ENCODE results near the gene UBTF.

DNA sequence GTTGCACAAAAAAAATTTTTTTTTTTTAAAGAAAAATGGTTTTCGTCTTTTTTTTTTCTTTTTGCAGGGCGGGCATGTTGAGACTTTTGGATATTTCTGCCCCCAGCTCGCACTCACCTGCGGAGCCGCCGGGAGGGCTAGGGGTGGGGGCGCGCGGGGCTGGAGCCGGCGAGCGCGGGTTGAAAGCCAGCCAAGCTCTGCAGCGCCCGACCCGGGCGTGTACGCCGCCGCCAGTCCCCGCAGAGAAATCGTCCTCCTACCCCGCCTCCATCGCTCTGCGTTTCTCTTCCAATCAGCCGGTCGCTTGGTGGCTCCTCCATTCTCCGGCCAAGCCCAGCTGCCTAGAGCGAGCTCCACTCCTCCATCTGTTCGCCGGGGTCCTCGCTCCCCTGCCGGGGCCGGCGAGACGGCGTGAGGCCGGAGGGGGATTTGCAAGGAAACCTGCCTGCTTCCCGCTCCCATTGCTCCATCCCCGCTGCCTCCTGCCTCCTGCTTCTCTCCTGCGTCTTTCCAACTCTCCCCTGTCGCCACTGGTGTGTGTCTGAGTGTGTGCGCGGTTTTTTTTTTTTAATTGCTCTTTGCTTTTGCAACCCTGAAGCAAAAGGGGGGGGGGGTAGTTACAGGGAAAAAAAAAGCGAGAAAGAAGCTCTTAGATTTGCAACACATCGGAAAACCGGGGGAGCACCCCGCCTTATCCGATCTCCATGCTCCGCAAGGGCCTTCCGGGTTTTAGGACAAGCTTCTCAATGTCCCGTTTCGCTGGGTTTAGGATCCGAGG is 1.8 kb upstream of the UBTF start:
- TF ChIP-seq, protein P1, sequence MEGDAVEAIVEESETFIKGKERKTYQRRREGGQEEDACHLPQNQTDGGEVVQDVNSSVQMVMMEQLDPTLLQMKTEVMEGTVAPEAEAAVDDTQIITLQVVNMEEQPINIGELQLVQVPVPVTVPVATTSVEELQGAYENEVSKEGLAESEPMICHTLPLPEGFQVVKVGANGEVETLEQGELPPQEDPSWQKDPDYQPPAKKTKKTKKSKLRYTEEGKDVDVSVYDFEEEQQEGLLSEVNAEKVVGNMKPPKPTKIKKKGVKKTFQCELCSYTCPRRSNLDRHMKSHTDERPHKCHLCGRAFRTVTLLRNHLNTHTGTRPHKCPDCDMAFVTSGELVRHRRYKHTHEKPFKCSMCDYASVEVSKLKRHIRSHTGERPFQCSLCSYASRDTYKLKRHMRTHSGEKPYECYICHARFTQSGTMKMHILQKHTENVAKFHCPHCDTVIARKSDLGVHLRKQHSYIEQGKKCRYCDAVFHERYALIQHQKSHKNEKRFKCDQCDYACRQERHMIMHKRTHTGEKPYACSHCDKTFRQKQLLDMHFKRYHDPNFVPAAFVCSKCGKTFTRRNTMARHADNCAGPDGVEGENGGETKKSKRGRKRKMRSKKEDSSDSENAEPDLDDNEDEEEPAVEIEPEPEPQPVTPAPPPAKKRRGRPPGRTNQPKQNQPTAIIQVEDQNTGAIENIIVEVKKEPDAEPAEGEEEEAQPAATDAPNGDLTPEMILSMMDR (conservative IDR thresholded peaks at IDR 0.05; ENCODE audit: low read depth, low read length), result no peak
- TF ChIP-seq RCOR1 (IDR thresholded peaks at IDR 0.05; ENCODE audit: insufficient replicate concordance, low read length), result no peak
- TF ChIP-seq FOS (IDR thresholded peaks at IDR 0.05; ENCODE audit: low read depth, low read length), result no peak
- TF ChIP-seq RAD21 (IDR thresholded peaks at IDR 0.05; ENCODE audit: low read length), result no peak
- TF ChIP-seq CEBPB (IDR thresholded peaks at IDR 0.05; ENCODE audit: low read depth, low read length), result no peak
- no peak for TF ChIP-seq POLR2A (IDR thresholded peaks at IDR 0.05; ENCODE audit: low read depth, low read length)
- TF ChIP-seq, protein P2, sequence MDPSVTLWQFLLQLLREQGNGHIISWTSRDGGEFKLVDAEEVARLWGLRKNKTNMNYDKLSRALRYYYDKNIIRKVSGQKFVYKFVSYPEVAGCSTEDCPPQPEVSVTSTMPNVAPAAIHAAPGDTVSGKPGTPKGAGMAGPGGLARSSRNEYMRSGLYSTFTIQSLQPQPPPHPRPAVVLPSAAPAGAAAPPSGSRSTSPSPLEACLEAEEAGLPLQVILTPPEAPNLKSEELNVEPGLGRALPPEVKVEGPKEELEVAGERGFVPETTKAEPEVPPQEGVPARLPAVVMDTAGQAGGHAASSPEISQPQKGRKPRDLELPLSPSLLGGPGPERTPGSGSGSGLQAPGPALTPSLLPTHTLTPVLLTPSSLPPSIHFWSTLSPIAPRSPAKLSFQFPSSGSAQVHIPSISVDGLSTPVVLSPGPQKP (IDR thresholded peaks at IDR 0.05; ENCODE audit: borderline replicate concordance, low read depth, low read length), result no peak
- TF ChIP-seq, protein P3, sequence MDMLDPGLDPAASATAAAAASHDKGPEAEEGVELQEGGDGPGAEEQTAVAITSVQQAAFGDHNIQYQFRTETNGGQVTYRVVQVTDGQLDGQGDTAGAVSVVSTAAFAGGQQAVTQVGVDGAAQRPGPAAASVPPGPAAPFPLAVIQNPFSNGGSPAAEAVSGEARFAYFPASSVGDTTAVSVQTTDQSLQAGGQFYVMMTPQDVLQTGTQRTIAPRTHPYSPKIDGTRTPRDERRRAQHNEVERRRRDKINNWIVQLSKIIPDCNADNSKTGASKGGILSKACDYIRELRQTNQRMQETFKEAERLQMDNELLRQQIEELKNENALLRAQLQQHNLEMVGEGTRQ (IDR thresholded peaks at IDR 0.05; ENCODE audit: low read depth, low read length), result no peak
- TF ChIP-seq MAZ (IDR thresholded peaks at IDR 0.05; ENCODE audit: borderline replicate concordance, low read depth, low read length), result peak; percentile 29; the same call in 1 of the 2 replicates
- TF ChIP-seq CHD1 (IDR thresholded peaks at IDR 0.05; ENCODE audit: low read depth, low read length), result no peak
- TF ChIP-seq SMC3 (IDR thresholded peaks at IDR 0.05; ENCODE audit: low read depth, low read length), result no peak
- TF ChIP-seq MAFK (IDR thresholded peaks at IDR 0.05; ENCODE audit: low read depth, low read length), result no peak
- no peak for TF ChIP-seq RFX5 (IDR thresholded peaks at IDR 0.05; ENCODE audit: low read depth, low read length)

Measured in IMR-90 (cell line).